NCI-H526 treated with DMSO at 0.1 percent for 48 hours (cell line): ENCODE measurements around the gene UPK3BL1.
"Not testable (repeated sequence)": the region's sequence is repeated elsewhere in the genome, so short reads cannot be mapped to it uniquely, and the experiment has no call there.

ENCODE experiments used
- DNase-seq: peaks from one replicate; lab custom pipeline; 2025; lab: John Stamatoyannopoulos, UW

UPK3BL1 gene

DNA sequence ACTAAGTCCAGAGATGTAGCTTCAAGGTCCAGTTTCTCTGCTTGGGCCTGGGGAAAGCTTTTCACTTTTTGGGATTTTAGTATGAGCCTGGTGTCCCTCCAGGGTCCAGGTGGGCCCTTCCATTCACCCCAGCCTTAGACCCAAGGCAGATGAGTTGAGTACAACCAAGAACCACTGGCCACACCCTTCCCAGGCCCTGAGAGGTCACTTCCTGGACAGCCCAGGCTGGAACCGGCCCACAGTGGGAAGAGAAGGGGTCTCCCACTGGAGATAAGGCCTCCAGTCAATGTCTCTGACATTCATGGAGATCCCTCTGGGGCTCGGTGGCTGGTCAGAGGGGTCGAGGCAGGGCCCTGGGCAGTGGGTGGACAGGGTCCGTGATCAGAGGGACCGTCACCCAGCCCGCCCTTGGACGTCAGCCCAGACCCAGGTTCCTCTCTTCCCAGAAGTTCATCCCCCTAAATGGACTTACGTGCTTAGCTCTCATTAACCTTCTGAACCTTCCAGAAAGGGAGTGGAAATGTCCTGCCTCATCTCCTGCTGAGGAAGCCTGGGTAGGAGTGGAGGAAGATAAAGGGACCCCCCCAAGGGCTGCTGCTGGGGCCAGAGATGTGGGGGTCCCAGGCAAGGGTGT, 15.2 kb downstream of the UPK3BL1 start:
- DNase-seq = not testable (repeated sequence)

DNA sequence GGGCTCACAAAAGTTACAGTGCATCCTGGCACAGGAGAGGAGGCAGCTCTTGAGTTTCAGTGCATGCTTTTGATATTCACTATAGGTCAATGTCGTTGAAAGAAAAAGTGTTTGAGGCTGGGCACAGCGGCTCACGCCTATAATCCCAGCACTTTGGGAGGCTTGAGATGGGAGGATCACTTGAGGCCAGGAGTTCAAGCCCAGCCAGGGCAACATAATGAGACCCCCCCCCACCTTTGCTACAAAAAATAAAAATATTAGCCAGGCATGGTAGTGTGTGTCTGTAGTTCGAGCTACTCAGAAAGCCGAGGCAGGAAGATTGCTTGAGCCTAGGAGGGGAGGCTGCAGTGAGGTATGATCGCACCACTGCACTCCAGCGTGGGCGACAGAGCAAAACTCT, 24.5 kb downstream of the UPK3BL1 start:
- not testable (repeated sequence) for DNase-seq

DNA sequence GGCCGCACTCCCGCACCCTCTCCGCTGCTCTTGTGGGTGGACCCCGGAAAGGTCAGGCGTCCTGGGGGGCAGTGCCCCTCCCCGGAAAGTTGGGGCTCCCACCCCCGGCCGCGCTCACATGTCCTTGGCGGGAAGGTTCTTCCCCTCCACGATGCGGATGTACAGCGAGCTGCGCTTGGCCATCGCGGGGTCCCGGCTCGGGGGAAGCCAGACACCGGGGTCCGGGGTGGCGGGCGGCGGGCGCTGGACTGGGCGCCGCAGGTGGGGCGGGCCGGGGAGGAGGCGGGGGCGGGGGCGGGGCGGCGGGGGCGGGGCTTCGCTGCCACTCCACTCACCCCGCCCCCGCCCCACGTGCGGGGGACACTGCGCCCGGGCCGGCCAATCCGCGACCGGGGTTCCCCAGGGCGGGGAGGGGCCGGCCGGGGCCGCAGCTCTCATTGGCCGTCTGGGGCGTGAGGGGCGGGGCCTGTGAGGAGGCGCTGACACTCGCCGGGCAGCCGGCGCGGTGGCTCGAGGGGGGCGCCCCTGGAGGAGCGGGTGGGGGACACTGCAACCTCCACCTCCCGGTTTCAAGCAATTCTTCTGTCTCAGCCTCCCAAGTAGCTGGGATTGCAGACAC, 26.0 kb downstream of the UPK3BL1 start, which contains the start of gene RASA4:
RASA4 (minus strand) TSS at position 250 of the 619 bp plus-strand sequence; CDS start at position 183, 67 bp downstream.
- not testable (repeated sequence) for DNase-seq

DNA sequence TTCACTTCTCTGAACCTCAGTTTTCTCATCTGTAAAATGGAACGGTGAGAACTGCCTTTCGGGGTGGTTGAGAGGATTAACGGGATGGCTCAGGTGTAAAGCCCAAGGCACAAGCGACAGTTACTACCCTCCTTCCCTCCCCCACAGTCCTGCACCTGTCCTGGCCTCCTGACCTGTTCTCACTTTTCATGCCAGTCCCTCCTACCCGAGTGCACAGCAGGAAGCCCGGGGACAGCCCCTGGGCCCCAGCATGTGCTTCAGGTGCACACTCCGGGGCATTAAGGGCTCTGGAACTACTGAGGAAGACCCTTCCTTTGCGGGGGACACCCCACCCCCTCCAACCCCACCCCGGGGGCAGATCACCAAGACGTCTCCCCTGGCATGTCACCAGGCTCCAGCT, 26.7 kb downstream of the UPK3BL1 start:
- DNase-seq = not testable (repeated sequence)

DNA sequence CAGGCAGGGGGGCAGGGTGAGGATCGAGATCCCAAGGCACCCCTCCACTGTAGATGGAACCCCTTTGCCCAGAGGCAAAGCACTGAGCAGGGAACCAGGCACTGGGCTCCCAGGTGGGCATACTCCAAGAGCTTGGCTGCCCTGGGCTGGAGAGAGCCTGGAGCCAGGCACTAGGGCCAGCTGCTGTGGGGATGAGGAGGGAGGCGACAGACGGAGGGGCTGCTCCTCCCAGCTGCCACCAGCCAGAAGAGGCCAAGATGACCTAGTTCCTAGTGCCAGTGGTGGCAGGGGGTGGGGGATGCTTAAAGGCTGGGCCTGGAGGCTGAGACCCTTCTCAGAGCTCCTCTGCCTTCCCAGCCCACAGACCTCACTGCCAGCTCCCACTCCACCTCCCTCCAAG, 27.7 kb downstream of the UPK3BL1 start:
- DNase-seq = not testable (repeated sequence)

DNA sequence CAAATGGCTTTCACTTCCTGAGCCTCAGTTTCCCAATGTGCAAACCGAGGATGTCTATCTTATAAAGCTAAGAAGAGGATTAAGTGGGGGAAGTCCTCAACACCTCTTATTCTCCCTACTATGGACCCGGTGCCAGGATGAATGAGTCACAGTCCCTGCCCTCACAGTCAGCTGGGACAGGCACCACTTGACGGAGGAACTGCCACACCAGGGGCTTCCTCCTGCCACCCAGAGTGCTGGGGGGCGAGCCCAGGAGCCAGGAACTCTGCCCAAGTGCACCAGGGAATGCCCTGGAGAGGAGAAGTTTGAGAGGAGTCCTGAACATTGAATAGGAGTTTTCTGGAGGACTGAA, 28.3 kb downstream of the UPK3BL1 start:
- not testable (repeated sequence) for DNase-seq

DNA sequence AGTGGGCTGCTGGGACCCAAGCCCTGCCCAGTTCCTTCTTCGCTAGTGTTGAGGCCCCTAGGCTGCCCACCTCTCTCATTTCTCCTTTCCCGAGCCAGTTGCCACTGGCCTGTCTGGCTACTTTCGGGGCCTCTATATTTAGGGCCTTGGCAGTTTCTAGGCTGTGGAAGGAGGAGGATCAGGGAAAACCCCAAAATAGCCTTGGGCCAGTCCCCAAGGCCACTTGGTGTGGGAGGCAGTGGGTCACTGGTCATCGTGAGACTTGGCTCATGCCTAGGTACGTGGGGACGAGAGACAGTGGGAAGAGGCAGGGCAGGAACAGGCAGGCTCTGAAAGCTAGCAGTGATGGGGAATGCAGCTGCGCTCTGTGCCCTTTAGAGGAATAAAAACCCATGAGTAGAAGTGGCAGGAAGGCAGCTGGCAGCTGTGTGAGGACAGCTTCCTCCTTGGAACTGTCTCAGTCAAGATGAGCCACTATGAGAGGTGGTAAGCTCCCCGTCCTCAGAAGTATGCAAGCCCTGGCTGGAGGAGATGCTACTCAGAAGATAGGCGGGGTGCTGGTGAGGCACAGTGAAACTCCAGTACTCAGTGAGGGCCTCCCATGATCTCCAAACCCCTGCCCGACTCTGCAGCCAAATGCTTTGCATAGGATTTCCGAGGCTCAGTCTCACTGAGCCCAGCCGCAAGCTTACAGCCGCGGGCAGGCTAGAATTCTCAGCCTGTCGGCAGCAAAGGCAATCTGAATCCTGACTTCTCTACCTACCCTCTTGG, 28.8 kb downstream of the UPK3BL1 start:
- DNase-seq = not testable (repeated sequence)

DNA sequence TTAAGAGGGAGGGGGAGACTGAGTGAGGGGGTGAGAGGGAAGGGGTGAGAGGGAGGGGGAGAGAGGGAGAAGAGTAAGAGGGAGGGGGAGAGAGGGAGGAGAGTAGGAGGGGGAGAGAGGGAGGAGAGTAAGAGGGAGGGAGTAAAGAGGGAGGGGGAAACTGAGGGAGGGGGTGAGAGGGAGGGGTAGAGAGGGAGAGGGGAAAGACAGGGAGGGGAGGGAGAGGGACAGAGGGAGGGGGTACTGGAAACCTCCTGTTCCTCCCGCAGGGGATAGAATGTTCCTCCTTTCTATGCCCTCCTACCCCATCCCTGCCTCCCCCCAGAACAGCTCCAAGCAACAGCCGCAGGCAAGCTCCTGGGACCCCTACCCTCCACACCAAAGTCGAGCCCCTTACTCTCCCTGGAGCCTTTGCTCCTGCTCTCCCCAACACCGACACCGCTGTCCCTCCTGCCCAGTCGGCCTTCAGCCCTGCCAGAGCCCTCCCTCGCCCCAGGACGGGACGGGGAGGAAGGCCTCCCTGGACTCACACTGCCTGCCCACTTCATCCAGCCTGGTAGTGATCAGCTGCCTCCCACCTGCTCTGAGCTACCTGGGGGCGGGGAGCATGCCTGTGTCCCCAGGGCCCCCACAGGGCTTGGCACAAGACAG, 30.8 kb downstream of the UPK3BL1 start:
- not testable (repeated sequence) for DNase-seq

DNA sequence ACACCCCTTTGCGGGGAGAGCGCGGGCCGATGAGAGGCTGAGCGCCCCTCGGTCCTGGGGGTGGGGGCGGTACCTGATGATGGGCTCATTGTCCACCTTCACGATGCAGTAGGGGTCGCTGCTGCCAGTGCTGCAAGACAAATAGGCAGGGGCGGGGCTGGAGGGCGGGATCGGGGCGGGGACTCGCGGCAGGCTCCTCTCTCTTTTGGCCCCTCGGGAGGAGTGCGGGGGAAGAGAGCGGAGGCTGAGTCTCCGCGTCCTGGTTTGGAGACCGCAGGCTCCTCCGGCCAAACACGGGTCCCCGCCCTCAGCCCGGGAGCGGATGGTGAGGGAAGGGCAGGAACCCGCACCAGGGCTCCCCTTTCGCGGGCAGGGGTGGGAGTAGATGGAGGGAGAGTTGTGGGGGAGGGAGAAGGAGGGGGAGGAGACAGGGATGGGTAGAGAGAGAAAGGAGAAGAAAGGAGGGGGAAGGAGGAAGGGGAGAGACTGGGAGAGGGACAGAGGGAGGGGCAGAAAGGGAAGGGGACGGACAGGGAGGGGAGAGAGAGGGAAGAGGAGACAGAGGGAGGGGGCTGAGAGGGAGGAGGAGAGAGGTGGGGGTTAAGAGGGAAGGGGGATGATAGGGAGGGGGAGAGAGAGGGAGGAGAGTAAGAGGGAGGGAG, 31.4 kb downstream of the UPK3BL1 start:
- DNase-seq = not testable (repeated sequence)

DNA sequence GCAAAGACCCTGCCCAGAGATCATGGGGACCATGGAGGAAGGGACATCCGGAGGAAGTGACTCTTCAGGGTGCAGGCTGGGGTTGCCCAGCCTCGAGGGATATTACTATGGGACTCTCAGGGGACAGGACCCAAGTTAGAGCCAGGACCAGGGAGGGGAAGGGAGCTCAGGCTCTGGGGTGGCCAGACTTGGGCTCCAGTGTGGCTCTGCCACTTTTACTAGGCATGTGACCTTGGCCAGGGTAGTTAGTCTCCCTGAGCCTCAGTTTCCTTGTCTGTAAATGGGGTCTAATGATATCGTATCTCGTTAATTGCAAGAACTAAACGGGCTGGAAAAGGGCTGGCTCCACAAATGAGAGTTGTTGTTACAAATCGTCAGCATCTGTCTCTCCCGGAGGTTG, 32.1 kb downstream of the UPK3BL1 start:
- DNase-seq = not testable (repeated sequence)

DNA sequence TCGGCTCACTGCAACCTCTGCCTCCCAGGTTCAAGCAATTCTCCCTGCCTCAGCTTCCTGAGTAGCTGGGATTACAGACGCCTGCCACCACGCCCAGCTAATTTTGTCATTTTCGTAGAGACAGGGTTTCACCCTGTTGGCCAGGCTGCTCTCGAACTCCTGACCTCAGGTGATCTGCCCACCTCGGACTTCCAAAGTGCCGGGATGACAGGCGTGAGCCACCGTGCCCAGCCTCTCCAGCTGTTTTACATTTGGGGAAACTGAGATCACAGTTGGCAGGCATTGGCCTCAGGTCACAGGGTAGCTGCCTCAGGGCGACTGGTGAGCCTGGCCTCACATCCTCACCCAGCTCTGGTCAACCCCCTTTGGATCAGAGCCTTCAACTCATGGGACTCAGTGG, 32.9 kb downstream of the UPK3BL1 start:
- DNase-seq = not testable (repeated sequence)

DNA sequence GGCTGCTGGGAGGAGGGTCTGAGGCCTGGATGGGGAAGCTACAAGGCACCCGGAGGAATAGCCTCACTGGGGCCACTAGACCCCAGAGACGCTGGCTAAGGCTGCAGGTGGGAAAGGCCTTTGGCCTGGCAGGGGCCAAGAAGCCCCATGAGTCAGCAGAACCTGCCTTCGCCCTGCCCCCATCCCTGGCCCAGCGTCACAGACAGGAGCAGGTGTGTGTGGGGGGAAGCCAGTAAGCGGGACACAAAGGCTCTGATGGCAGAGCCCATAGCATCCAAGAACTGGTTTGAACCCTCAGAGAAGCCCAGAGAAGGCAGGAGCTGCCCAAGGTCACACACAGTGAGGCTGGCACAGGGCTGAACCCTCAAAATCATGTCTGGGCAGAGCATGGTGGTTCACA, 35.7 kb downstream of the UPK3BL1 start:
- DNase-seq = not testable (repeated sequence)

DNA sequence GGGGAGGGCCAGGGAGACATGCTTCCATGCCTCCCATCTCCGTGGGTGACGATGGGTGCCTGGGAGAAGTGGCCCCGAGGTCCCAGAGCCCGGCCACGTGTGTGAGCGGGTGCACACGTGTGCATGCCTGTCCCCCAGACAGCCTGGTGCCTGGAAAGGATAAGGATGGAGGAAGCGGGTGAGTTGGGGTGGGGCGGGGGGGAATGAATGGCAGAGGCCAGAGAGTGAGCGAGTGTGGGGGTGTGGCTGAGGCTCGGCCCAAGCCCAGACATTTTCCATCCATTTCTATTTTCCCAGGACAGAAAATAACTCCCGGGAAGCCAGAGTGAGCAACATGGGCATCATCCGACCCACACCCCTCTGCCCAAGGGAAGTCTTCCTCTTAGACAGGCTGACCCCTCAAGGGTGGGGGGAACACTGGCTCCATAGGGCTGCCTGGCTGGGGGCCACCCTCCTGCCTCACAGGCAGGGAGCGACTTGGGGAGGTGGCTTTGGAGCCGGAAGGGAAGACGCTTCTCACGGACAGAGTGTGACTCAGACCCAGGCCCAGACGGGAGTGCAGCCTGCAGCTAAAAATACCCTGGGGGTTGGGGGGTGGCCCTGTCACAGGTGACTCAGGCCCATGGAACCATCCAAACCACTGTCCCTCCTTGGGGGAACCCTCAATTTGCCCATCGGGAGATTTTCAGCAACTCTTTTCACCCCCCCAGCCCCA, 38.0 kb downstream of the UPK3BL1 start:
- not testable (repeated sequence) for DNase-seq

DNA sequence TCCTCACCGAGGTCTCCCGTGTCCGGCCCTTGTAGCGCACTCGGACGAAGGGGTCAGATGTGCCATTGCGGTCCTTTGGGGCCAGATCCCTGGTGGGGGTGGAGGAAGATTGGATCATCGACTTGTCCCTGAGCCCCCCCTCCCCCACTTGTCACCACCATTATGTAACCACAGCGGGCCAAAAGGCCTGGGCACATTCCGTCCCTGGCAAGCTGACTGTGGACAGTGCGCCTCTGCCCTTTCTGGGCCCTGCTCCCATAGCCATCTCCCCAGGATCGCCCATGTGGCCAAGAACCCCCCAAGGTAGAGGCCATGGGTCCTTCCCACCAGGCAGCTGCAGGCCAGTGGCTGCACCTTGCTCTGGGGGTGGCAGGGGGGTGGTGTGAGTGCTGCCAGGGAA, 40.3 kb downstream of the UPK3BL1 start:
- DNase-seq = not testable (repeated sequence)

DNA sequence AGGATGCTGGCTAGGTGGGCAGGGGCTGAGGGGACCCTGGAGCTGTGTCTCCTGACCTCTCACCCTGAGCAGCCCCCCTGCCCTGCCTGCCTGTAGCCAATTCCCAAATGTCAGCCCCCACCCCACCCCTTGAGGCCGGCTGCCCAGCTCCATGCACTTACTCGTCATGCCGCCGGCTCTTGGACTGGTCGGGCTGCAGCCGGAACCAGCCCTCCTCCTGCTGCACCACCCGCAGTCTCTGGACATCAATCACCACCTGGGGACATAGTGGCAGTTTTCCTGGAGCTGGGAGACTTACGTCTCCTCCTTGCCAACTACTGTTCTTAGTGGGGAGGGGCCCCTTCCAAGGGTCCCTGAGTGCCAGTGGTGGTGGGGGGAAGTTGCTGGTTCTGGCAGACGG, 42.9 kb downstream of the UPK3BL1 start:
- DNase-seq = not testable (repeated sequence)

DNA sequence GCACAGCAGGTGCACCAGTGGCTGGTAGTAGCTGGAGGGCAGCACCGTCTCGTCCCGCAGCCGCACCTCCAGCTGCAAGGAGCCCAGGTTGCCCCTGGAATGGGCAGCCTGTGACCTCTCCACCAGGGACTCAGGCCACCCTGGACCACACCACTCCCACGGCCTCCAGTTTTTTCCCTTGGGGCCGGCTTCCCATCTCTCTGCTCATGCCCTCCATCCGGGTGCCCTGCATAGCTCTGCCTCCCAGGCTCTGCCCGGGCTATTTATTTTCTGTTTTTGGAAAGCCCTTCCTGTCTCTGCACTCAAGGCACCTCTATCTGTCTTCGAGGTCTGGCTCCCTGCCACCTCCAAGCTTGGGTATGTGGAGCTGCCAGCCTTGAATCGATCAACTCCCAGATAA, 46.6 kb downstream of the UPK3BL1 start:
- not testable (repeated sequence) for DNase-seq

DNA sequence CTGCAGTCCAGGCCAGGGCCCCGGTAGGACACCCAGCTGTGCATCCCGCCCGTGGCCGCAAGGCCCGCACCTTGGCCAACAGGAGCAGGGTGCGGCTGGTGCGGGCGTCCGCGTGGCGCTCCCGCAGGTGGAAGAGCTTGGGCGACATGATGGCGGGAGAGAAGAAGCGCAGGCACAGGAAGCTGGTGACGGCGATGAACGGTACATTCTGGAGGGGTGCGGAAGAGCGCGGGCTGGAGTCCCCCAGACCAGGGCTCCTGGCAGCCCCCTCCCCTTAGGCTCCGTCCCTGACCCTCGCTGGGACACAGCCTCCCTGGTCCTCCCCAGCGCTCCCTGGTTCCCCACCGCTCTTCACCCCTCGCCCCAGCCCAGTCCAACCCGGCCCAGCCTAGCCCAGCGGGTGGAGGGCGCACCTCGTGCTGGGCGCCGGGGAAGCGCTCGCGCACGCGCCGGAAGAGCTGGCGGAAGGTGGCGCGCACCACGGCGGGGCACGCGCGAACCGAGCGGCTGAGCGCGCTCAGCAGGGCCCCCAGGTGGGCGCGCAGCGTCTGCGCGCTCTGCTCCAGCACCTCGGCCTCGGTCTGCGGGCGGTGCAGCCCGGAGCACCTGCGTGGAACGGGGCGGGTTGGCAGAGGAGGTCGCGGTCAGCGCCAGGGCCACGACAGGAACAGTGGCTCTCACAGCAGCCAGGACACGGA, 48.8 kb downstream of the UPK3BL1 start:
- not testable (repeated sequence) for DNase-seq

DNA sequence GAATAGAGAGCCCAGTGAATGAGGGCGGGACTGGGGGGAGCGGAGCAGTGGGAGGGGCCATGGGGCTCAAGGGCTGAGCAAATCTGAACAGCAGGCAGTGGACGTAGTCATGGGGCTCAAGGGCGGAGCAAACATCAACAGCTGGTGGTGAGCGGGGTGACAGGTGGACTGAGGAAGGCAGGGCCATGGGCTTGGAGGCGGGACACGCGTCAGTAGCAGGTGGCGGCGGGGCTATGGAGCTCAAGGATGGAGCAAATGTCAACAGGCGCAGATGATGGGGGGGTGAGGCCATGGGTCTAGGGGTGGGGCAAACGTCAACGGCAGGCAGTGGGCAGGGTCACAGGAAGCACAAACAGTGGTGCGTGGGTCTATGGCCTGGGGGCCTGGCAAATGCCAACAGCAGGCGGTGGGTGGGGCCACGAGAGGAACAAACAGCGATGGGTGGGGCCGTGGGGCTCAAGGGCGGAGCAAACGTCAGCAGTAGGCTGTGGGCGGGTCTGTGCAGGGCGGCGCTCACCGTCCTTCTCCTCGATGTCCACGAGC, 50.0 kb downstream of the UPK3BL1 start:
- not testable (repeated sequence) for DNase-seq

DNA sequence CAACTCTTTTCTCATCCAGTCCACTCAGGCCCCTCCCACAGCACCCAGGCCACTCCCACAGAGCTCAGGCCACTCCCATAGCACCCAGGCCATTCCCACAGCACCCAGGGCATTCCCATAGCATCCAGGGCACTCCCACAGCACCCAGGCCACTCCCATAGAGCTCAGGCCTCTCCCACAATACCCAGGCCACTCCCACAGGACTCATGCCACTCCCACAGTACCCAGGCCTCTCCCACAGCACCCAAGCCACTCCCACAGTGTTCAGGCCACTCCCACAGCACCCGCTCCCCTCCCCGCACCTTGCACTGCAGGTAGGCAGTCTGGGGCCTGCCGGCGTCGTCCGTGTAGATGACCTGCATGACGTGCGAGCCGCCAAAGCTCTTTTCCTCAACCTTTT, 52.7 kb downstream of the UPK3BL1 start:
- not testable (repeated sequence) for DNase-seq
